HG02623 (cell line): Measurements from ENCODE around the gene SYNE2.
A peak's percentile ranks its signal among the peaks of the same experiment; 100 is the strongest.

ENCODE experiments used
- ATAC-seq: cut with Tn5 transposase; IDR thresholded peaks from one replicate; pipeline ENCODE4 v1.9.1; 2021; ENCODE audit warnings: moderate library complexity; ENCODE audit not compliant: unreplicated experiment

Gene SYNE2

DNA sequence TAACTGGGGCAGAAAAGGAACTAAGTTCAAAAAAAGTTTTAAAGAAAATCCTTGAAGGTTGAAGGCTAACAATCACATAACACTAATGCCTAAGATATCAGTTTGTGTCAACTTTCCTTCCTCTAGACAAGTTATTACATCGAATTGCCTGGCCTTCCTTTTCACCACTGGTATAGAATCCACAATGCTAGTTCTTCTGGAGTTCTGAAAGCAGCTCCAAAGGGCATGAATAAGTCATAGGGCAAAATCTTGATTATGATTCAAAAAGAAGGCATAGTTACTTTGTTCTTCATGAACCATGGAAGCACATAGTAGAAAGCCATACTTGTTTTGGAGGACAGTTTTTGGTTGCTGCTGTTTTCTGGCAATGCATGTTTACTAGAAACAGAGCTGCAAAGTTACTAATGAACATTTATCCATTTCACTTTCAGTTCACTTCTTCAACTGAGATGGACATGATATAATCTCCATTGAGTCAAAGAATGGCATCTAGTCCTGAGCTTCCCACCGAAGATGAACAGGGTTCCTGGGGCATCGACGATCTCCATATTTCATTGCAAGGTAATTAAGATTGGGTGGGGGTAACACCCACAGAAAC, 56.0 kb downstream of the SYNE2 start:
- ATAC-seq: no peak

DNA sequence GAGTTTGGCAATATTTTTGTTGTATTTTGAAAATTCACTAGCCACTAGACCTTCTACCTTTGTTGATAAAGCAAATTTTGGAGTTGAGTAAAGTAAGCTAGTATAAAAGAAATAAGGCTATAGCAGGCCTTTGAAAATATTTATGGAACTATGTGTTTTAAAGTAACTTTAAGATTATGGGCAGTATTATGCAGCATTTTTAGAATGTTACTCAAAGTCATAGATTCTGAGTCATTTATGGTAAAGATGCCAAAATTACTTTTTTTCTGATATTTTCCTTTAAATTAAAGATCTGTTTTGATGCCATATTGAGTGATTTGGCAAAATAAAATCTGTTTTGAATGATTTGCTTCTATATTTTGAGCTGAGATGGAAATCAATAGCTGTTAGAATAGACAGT, 57.2 kb downstream of the SYNE2 start:
- ATAC-seq: no peak

DNA sequence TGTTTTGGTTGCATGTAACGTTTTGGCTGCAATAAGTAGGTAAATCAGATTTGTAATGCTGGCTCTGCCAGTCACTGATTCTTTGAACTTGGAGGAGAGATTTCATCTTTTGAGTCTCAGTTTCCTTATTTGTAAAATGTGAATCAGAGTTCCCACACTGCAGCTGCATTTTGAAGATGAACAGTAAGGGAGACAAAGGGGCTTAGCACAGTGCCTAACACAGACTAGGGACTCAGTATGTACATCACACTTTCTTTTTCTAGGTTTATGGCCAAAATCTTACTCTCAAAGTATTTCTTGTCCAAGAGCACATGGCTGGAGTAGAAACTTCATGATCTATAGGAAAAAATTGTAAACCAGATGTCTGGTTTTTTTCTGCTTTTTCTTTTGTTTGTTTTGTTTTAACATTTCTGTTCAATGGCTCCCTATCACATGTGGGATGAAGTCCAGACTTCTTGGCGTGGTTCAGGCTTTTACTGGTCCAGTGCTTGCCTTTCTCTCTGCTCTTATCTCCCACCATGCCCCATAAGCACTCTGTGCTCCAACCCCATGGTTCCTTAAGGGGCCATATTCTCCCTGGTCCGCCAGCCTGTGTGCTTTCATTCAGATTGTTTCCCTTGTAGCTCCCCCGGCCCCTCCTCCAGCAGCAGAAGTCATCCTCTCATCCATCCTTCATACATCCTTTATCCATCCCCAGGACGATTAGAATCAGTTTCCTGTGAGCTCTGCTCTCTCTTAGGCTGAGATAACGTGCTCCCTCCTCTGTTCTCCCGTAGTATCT, 58.0 kb downstream of the SYNE2 start:
- no peak for ATAC-seq

DNA sequence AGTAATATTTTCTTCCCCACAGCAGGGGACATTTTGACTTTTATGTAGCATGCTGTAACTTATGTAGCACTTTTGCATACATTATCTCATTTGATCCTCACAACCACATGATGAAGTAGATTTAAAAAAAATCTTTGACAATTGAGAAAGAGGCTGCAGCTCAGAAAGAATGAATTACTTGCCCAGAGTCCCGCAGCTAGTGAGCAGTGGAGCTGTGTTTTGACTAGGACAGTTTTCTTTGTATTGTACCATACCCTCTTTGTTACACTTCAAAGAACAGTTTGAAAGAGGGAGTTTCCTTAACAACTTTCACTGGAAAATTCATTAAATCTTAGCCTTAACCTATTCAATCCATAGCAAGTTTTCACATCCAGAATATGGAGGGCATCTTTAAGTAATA, 58.6 kb downstream of the SYNE2 start:
- ATAC-seq: no peak

DNA sequence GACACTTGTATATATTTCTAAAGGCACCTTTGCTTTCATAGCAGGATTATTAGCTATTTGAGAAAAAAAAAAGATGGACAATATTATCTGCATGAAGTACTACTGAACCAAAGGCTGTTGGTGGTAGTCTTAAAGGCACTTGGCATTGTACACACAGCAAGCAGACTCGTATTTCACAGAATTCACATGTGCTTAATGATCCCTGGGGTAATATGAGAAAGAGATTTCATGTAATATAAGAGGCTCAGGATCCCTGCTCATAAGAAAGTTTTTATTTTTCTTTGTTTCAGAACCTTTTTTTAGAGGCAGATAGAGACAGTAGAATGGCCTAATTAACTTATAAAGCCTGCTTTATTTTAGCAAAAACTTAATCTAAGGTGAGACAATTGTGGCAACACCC, 59.5 kb downstream of the SYNE2 start:
- ATAC-seq: no peak

DNA sequence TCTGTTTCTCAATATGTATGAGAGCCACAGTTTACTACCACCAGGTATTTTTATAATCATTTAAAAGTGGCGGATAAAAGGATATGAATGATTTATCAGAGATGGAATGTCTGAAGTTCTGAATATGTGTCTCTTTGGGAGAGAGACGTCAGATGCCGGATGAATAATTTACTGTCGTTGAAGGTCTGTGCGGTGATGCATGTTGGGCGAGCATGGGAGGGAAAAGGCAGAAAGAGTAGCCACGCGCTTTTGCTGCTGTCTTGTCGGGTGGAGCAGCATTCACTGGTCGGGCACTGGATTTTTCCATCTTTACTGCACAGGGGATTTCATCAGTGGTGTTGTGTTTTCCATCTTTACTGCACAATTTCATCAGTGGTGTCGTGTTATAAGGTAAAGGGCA, 65.6 kb downstream of the SYNE2 start:
- no peak for ATAC-seq

DNA sequence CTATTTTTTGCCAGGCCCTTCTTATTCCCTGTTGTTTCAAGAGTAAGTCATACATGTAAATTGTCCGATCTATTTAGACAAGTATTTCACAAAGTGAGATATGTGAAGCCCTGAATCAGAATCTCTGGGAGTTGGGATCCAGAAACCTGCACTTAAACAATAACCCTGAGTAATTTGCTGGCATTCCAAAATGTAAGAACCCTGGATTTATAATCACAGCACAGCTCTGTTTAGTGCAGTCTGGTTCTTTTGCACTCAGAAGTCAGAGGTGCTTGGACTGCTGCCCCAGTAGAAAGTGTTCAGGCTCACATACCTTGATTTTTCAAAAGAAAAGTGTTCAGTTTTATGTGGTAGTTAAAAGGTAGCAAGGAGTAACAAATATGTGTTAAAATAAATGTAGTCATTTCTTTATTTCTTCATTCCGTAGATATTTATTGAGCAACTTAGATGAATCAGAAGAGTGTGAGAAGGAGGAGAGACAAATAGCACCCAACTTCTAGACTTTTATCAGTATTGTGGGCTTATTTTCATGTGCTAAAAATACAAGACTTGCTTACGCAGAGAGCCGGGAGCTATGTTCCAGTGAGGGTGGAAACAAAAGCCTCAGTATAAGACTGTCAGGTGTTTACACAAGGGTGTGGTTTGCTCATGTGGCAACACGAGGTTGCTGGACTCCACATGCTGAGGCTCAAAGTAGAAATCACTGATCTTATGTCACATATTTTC, 70.1 kb downstream of the SYNE2 start:
- ATAC-seq: no peak

DNA sequence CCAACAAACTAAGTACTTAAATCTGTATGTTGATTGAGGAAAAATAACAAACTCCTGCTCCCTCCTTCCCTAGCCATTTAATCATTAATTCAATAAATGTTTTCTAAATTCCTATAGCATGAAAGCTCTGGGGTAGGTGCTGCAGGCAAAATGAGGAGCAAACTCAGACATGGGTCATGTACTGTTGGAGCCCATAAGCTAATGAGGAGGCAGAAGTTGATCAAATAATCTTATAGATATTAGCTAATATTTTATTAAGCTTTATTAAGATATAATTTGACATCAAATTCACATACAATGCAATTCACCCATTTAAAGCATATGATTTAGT, 70.6 kb downstream of the SYNE2 start:
- ATAC-seq: no peak

DNA sequence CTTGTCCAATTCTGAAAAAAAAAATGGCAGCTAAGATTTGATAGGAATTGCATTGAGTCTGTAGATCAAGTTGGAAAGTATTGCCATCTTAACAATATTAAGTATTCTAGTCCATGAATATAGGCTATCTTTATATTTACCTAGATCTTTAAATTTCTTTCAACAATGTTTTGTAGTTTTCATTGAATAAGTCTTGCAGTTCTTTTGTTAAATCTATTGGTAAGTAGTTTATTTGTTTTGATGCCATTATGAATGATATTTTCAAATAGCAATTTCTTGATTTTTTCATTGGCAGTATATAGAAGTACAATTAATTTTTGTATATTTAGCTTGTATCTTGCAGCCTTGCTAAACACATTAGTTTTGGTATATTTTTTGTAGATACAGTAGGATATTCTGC, 71.6 kb downstream of the SYNE2 start:
- no peak for ATAC-seq

DNA sequence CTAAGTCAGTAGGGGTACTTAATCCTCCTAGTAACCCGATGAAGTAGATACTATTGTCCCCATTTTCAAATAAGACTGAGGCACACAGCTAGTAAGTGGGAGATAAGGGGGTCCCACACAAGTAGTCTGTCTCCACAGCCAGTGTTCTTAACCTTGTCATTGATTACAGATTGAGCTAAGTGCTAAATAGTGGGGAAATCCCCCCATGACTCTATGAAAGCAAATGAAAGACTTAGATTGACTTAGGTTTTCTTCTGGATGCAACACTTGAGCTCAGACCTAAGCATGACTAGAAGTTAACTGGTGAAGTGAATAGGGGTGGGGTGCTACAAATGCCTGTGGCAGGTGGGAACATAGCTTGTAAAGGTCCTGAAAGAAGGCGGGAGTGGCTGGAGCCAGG, 73.8 kb downstream of the SYNE2 start:
- ATAC-seq: no peak

DNA sequence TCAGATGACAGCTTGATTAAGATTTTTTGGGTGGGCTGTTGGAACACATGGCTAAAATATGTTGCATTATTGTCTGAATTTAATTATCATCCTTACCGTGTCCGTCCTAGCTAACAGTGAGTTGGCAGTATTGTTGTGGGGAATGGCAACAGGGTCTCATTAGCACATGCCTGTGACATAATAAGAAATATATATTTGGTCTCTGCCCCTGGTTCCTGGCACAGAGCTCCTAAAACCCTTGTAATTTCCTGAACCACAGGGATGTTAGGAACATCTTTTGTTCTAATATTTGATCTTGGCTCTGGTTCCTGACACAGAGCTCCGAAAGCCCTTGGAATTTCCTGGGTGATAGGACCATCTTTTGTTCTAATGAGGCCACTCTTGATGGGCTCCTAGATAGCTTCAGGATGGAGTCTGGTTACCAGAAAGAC, 76.0 kb downstream of the SYNE2 start:
- no peak for ATAC-seq

DNA sequence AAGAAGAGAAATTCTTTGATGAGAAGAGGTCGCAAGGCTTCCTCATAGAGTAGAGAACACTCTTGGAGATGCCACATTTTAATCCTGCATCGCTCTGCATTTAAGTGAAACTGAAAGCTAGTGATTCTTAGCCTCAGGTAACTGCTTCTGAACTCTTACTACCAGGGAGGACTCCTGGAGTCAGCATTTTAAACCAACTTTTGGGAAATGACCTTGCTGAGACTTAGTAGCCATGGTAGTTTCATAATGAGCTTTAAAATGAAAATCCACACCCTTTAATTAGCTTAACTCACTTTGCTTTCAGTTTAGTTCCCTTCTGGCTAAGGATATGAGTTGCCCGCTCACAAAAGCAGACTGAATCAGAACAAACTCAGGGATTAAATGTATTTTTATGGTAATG, 80.3 kb downstream of the SYNE2 start:
- no peak for ATAC-seq

DNA sequence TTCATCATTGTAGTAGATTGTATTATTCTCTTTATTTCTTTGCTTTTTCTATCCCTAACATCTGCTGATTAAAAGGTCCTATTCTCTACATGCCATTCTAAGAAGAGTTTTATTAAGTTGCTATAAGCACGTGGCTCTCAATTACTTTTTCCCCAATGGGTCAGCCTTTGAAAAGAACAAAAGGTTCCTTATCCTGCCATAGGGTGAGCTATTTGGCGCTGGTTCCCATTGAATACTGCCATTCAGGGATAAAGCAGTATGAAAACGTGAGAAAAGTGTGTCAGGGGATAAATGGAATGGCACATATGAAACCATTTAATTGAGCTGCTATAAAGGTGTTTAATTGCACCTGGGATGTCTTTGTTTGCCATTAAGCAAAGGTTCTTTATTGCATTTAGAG, 80.9 kb downstream of the SYNE2 start:
- no peak for ATAC-seq

DNA sequence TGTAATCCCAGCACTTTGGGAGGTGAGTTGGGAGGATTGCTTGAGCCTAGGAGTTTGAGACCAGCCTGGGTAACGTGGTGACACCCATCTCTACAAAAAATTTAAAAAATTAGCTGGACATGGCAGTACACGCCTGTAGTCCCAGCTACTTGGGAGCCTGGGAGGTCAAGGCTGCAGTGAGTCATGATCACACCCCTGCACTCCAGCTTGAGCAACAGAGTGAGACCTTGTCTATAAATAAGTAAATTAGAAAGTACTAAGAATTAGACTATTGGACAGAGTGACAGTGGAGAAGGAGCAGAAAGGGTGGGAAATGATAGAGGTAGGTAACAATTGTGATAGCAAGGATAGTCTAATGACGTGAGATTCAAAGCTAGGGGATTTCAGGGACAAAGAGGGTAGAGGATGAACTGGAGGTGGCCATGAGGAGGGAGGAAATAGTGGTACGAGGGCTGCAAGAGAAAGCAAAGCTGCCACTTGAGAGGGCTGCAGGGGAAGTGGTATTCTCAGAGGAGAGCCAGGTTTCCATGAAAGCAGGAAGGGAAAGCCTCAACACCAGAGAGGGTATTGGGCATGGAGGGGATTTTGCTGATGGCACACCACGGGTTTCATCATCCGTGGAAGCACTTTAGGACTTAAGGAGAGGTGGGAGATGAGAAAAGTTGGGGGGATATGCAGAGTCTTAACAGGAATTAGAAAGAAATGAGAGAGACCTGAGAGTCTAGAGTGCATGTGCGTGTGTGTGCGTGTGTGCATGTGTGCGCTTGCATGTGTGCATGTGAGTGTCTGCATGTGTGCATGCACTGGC, 85.6 kb downstream of the SYNE2 start:
- peak; percentile 44 for ATAC-seq

DNA sequence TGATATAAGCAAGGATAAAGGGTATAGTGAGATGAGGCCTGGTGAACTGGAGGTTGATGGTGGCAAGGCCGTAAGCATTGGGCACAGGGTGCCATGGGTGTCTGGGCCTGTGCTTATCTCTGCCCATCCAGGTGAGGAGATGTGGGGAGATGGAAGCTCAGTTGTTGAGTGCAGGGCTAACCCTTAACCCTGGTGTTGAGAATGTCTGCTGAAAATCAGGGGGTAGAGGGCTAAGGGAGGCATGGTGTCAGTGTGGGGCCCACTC, 86.1 kb downstream of the SYNE2 start:
- ATAC-seq: no peak

DNA sequence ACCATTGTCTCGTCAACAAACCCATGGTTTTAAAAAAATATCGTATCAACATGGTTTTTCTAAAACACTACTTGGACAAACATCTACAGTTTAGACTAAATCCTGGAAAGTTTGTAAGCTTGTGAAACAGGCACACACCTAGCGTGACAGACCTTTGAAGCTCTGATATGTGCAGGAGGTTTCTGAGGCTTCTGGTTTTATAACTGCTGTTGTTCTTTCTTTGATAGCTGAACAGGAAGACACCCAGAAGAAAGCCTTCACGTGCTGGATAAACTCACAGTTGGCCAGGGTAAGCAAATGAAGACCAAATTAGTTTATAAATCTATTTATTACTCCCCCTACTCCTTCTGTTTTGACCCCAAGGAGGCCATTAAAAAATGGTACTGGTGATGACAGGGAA, 87.6 kb downstream of the SYNE2 start:
- ATAC-seq: no peak

DNA sequence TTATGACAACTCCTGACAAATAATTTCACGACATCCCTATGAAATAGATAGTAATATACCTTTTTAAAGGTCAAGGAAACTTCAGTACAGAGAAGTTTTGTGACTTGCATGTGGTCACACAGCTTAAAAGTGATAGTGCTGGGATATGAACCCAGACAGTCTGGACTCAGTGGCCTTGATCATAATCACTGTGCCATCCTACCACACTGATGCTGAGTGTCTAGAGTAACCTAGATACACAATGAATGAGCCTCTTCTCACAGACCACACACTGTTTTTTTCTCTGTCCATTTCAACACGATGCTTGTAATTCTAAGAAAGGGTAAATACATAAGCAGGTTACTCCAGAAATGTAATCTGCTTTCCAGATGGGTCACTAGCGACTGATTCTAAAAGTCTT, 88.2 kb downstream of the SYNE2 start:
- no peak for ATAC-seq

DNA sequence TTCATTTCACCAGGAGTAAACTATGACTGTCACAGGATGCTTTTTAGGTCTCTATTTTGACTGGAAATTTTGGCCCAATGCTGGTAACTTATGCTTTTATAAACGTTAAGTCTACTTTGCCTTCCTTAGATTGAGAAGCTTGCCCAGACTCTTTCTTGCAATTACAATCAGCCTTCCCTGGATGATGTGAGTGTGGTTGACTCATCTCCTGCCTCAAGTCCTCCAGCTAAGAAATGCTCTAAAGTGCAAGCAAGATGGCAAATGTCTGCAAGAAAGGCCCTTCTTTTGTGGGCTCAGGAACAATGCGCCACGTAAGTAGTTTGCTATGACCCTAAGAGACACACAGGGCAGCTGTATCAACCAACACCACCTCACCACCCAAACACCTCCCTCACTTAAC, 96.9 kb downstream of the SYNE2 start:
- ATAC-seq: no peak

DNA sequence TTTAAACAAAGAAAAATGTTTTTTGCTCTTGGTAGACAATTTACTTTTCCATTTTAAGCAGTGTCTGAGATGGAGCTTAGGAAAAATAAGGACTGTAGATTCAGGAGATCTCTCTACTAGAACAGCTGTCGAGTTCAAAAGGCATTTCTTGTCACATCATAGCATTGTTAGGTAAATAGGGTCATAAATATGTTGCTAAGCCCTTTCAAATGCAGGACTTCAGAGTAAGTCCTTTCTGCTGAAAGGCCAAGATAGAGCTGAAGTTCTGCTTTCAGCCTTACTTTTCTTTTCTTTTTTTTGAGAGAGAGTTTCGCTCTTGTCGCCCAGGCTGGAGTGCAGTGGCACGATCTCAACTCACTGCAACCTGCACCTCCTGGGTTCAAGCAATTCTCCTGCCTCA, 98.2 kb downstream of the SYNE2 start:
- no peak for ATAC-seq

DNA sequence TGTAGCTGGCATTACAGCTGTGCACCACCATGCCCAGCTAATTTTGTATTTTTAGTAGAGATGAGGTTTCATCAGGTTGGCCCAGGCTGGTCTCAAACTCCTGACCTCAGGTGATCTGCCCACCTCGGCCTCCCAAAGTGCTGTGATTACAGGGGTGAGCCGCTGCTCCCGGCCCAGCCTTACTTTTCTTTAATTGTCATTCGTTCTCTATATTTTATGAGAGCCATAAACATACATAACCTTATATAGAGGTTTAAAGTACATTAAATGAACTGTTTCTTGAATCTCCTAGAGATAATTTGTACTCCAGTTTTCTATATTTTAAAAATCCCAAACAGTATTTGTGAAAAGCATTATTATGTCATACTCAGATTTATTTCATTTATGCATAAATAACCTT, 98.6 kb downstream of the SYNE2 start:
- no peak for ATAC-seq

DNA sequence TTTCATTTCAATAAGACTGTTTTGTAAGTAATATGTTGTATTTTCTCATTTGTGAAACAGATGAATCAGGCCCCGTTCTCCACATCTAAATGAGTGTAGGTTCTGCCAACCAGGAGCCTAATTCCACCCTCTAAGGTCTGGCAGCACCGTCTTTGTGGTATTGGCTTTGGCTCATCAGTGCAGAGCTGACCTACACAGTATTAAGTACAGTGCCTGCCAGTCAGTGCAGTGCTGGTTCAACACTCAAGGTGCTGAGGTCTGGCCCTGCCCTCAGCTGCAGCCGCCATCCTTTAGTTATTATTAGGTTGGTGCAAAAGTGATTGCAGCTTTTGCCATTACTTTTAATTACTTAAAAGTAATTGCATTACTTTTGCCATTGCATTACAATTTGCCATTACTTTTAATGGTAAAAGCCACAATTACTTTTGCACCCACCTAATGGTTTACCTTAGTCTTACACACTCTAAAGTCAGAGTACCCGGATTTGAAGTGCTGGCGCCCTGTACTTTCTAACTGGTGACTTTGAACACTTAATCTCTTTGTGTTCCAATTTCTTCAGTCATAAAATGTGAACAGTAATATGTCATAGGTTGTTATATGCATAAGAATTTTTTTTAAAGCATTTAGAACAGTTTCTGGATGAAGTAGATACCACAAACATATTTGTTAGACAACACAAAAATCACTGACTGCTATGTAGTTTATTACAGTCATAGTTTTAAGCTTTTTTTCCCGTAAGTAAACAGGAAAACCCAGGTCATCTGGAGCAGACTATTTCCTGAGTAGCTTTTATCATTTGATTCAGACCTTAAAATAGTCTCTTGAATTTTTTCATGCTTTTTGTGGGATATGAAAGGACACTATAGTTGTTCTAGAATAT, 99.5 kb downstream of the SYNE2 start:
- no peak for ATAC-seq
